Prostate gland (tissue), 2 donors: ENCODE measurements around the gene CTCF. TPM values are rescaled to one million over a fixed set of nuclear protein-coding genes. Genes with fewer than 3 reads are reported as not detected.

Experiments
- DNase-seq: peaks from one replicate; pipeline ENCODE4 v3.0.0-alpha.2; 2019; ENCODE audit warnings: low spot score
- H3K27ac ChIP-seq, 2 donors: fragments of 200-600 bp; sonication (generic); 2 replicates each; pipeline ENCODE4 v1.5.1; 2017 to 2019
- H3K27me3 ChIP-seq: fragments of 200-600 bp; sonication (generic); replicated peaks from 2 replicates; pipeline ENCODE4 v1.5.1; 2019; ENCODE audit not compliant: insufficient read depth
- H3K36me3 ChIP-seq, 2 donors: fragments of 200-600 bp; sonication (generic); 1 replicate in 1 of 2; 2 replicates in 1 of 2; pipeline versions ENCODE4 v1.5.1 to v1.8.1; 2017 to 2019
- H3K4me1 ChIP-seq: fragments of 200-600 bp; sonication (generic); replicated peaks from 2 replicates; pipeline ENCODE4 v1.5.1; 2019
- H3K4me3 ChIP-seq, 2 donors: fragments of 200-600 bp; sonication (generic); 2 replicates each; pipeline ENCODE4 v1.5.1; 2017 to 2019
- H3K9me3 ChIP-seq: fragments of 200-600 bp; sonication (generic); 2 replicates; pipeline ENCODE4 v1.5.1; 2017
- CTCF ChIP-seq, 4 experiments: fragments of 200-600 bp in 2 of 4; fragments of 450-650 bp in 2 of 4; sonication (generic) in 2 of 4; IDR thresholded peaks; 1 replicate in 3 of 4; 2 replicates in 1 of 4; pipeline ENCODE4 v1.5.1; 2016 to 2019; ENCODE audit warnings: antibody characterized with exemption in 4 of 4, mild to moderate bottlenecking in 2 of 4, moderate library complexity in 2 of 4
- POLR2A ChIP-seq: fragments of 450-650 bp; IDR thresholded peaks from one replicate; pipeline ENCODE4 v1.6.1; 2016; ENCODE audit warnings: antibody characterized with exemption, mild to moderate bottlenecking
- POLR2AphosphoS5 ChIP-seq: sonication (generic); formaldehyde crosslinking; IDR thresholded peaks from one replicate; pipeline ENCODE4 v1.6.1; 2017; ENCODE audit warnings: antibody characterized with exemption
- WGBS: methylation state at CpG from one replicate; pipeline ENCODE4 v1.1.5; 2018; 5-methylcytosine and 5-hydroxymethylcytosine counted together
- intact Hi-C: fragments of 100-400 bp; cut with DNase I; formaldehyde crosslinking; loops from one replicate; pipeline ENCODE4 v1.14.2; 2022
- total RNA-seq, 2 donors: library from RNA; depleted of rRNA; stranded (reverse); fragments of >200 nt; gene quantifications; one replicate each; pipeline ENCODE4 v1.1.0, GENCODE V29; 2016

CTCF gene
- total RNA-seq, 2 donors from 2014 or later: 39.9 to 48.9 TPM

DNA sequence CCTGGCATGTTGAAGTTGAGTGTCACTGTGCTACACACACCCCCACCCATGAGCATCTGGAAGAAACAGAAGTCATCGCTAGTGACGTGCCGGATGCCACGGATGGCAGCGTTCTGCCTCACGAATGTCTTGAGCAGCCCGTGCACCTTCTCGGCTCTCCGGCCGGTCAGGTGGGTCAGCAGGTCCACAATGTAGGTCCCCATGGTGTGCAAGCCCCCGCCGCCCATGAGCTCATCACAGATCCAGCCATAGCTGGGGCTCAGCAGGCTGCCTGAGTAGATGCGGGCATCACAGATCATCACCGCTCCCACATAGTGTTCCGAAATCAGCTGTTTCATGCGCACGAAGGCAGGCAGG lies 113.2 kb downstream of the CTCF start:
- Histone ChIP-seq H3K27me3 (no peaks in the 10 kb centered on the region), H3K4me3 (no peak overlapping the region), H3K27ac (peak overlapping the region in 1 of 2 donors; percentile 29), H3K9me3 (no peaks in the 10 kb centered on the region), H3K4me1 (peaks cover 12% of the 10 kb centered on the region), H3K36me3 (no peaks in the 10 kb centered on the region)
- intact Hi-C loops: loop anchor here (10.0 kb wide), 1 partner anchor 129 kb away; the partner anchor contains the start of genes RANBP10 and TSNAXIP1
- no peak for DNase-seq
- 96% methylated on average over 17 of the region's 17 CpGs for WGBS
- no peak for TF ChIP-seq POLR2A
- no peak for TF ChIP-seq POLR2AphosphoS5
- no peak for TF ChIP-seq CTCF (IDR thresholded peaks at IDR 0.05)

DNA sequence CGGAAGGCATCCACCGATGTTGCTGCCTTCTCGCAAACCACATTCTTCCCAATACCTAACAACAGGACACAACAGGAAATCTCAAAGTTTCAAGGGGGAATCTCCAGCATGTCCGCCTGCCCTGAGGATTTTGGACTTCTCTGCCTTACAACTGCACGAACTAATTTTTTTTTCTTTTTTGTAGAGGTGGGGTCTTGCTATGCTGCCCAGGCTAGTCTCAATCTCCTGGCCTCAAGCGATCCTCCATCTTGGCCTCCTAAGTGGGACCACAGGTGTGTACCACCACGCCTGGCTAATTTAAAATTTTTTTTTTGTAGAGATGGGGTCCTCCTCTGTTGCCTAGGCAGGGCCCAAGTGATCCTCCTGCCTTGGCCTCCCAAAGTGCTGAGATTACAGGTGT lies 113.7 kb downstream of the CTCF start:
- no peaks in the 10 kb centered on the region for H3K36me3 ChIP-seq
- no peak overlapping the region for H3K4me3 ChIP-seq
- 95% methylated on average over 7 of the region's 7 CpGs for WGBS
- no peak for DNase-seq
- H3K27me3 ChIP-seq: no peaks in the 10 kb centered on the region
- H3K4me1 ChIP-seq: peaks cover 12% of the 10 kb centered on the region
- no peak for TF ChIP-seq POLR2AphosphoS5
- TF ChIP-seq POLR2A: no peak
- TF ChIP-seq CTCF (IDR thresholded peaks at IDR 0.05): no peak
- intact Hi-C loops: loop anchor here (10.0 kb wide), 1 partner anchor 129 kb away; the partner anchor contains the start of genes RANBP10 and TSNAXIP1
- H3K27ac ChIP-seq: peak overlapping the region in 1 of 2 donors; percentile 29
- no peaks in the 10 kb centered on the region for H3K9me3 ChIP-seq

DNA sequence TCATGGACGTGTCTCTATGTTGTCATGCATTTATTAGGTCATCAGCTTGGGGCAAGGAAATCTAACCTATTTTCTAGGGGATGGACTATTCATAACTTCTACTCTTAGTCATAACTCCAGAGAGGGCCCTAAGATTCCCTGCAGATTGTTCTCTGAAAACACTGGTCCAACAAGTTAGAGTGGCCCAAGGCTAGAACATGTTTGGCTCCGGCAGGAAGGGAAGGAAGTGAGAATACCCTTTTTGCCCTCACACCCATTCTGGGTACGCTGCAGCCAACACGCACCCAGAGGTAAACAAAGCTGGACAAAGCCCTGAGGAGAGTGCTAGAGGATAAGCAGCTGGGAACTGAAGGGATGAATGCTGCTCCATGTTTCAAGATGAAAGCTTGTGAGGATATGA lies 114.2 kb downstream of the CTCF start:
- no peak for DNase-seq
- WGBS: 52% methylated on average over 4 of the region's 4 CpGs
- peak overlapping the region in 1 of 2 donors; percentile 29 for H3K27ac ChIP-seq

GRCh38 chr16:67676939-67677338 lies 114.6 kb downstream of the CTCF start:
- Histone ChIP-seq H3K4me1 (peaks cover 12% of the 10 kb centered on the region), H3K9me3 (no peaks in the 10 kb centered on the region), H3K27me3 (no peaks in the 10 kb centered on the region), H3K27ac (peak overlapping the region in 1 of 2 donors; percentile 29), H3K36me3 (no peaks in the 10 kb centered on the region), H3K4me3 (no peak overlapping the region)
- 67% methylated on average over 8 of the region's 8 CpGs for WGBS
- intact Hi-C loops: loop anchor here (10.0 kb wide), 1 partner anchor 128 kb away; the partner anchor contains the start of genes RANBP10 and TSNAXIP1
- no peak for DNase-seq
- no peak for TF ChIP-seq POLR2A
- no peak for TF ChIP-seq CTCF (IDR thresholded peaks at IDR 0.05)
- no peak for TF ChIP-seq POLR2AphosphoS5

More for the DNA sequence above, 114.2 kb downstream of the CTCF start:
- H3K4me1 ChIP-seq: peaks cover 12% of the 10 kb centered on the region
- no peaks in the 10 kb centered on the region for H3K9me3 ChIP-seq
- intact Hi-C loops: loop anchor here (10.0 kb wide), 1 partner anchor 128 kb away; the partner anchor contains the start of genes RANBP10 and TSNAXIP1
- TF ChIP-seq CTCF (IDR thresholded peaks at IDR 0.05): no peak
- TF ChIP-seq POLR2AphosphoS5: peak; percentile 47
- TF ChIP-seq POLR2A: no peak
- H3K36me3 ChIP-seq: no peaks in the 10 kb centered on the region
- H3K27me3 ChIP-seq: no peaks in the 10 kb centered on the region
- H3K4me3 ChIP-seq: no peak overlapping the region

DNA sequence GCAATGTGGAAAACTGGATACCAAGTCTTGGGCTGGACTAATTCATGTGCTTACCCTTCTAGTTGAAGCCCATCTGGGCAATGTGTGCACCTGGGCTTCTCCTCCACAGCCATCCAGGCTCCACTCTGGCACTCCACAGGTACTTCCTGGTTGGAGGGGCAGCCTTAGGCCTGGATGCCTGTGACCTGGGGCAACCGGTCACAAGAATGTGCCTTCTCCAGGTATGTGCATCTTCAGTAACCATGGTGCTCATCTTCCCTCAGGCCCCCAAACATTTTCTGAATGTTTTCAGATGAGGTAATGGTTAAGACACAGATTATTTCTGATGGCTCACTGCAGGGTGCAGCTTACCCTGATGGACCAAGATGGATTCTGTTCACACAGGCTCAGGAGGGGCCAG lies 115.4 kb downstream of the CTCF start:
- Histone ChIP-seq H3K36me3 (no peaks in the 10 kb centered on the region), H3K9me3 (no peaks in the 10 kb centered on the region), H3K4me3 (no peak overlapping the region), H3K4me1 (peaks cover 12% of the 10 kb centered on the region), H3K27me3 (no peaks in the 10 kb centered on the region), H3K27ac (peak overlapping the region in 1 of 2 donors; percentile 29)
- 100% methylated on average over 1 of the region's 1 CpG for WGBS
- intact Hi-C loops: loop anchor here (10.0 kb wide), 1 partner anchor 127 kb away; the partner anchor contains the start of genes RANBP10 and TSNAXIP1
- no peak for DNase-seq
- TF ChIP-seq POLR2AphosphoS5: no peak
- TF ChIP-seq CTCF (IDR thresholded peaks at IDR 0.05): no peak
- no peak for TF ChIP-seq POLR2A
